Testis (tissue), 3 donors: ENCODE results near the gene KCNA2. TPM values are rescaled to one million over a fixed set of nuclear protein-coding genes. Genes with fewer than 3 reads are reported as not detected.

ENCODE experiments used
- DNase-seq: peaks from one replicate; pipeline ENCODE4 v3.0.0-alpha.2; 2019
- H3K27ac ChIP-seq, 2 donors: fragments of 200-600 bp; sonication (generic); one replicate each; pipeline ENCODE4 v1.5.1; 2019
- H3K27me3 ChIP-seq: fragments of 200-600 bp; sonication (generic); one replicate; pipeline ENCODE4 v1.5.1; 2019
- H3K36me3 ChIP-seq: fragments of 200-600 bp; sonication (generic); one replicate; pipeline ENCODE4 v1.5.1; 2017; ENCODE audit warnings: low read depth; ENCODE audit errors: missing control alignments
- H3K4me1 ChIP-seq: fragments of 200-600 bp; sonication (generic); one replicate; pipeline ENCODE4 v1.5.1; 2019
- H3K4me3 ChIP-seq, 2 donors: fragments of 200-600 bp; sonication (generic); one replicate each; pipeline ENCODE4 v1.5.1; 2017 to 2019
- H3K9me3 ChIP-seq: fragments of 200-600 bp; sonication (generic); one replicate; pipeline ENCODE4 v1.5.1; 2017
- POLR2A ChIP-seq: fragments of 450-650 bp; IDR thresholded peaks from one replicate; pipeline ENCODE4 v1.6.1; 2017; ENCODE audit warnings: antibody characterized with exemption, mild to moderate bottlenecking, moderate library complexity
- WGBS, 2 donors: methylation state at CpG; one replicate each; pipeline ENCODE4 v1.1.5; 2018; 5-methylcytosine and 5-hydroxymethylcytosine counted together
- intact Hi-C: fragments of 100-400 bp; cut with DNase I; formaldehyde crosslinking; loops from one replicate; pipeline ENCODE4 v1.15.1; 2023; ENCODE audit warnings: low total_unique reads
- polyA plus RNA-seq: library from polyadenylated mRNA; stranded (reverse); fragments of 350-450 nt; fragmentation: Illumina TruSeq; extraction: RNeasy Lipid Tissue Mini Kit (QIAGEN cat#74804); gene quantifications from one replicate; pipeline ENCODE4 v1.2.3, GENCODE V29; 2014; ENCODE audit warnings: low read depth, low replicate concordance; ENCODE audit not compliant: insufficient read depth
- total RNA-seq, 2 donors: library from RNA; depleted of rRNA; stranded (reverse); fragments of >200 nt; gene quantifications; one replicate each; pipeline ENCODE4 v1.2.3, GENCODE V29; 2016
- TF ChIP-seq, protein P1 (sequence below), 3 experiments: fragments of 450-650 bp in 2 of 3; fragments of 200-600 bp in 1 of 3; sonication (generic) in 1 of 3; IDR thresholded peaks; one replicate each; pipeline ENCODE4 v1.5.1; 2016 to 2019; ENCODE audit warnings: antibody characterized with exemption in 3 of 3, mild to moderate bottlenecking in 2 of 3, moderate library complexity in 1 of 3

Gene KCNA2
- total and polyA plus RNA-seq, 3 donors from 2014 or later, result 3.7 to 6.1 (median 6.1) TPM

DNA sequence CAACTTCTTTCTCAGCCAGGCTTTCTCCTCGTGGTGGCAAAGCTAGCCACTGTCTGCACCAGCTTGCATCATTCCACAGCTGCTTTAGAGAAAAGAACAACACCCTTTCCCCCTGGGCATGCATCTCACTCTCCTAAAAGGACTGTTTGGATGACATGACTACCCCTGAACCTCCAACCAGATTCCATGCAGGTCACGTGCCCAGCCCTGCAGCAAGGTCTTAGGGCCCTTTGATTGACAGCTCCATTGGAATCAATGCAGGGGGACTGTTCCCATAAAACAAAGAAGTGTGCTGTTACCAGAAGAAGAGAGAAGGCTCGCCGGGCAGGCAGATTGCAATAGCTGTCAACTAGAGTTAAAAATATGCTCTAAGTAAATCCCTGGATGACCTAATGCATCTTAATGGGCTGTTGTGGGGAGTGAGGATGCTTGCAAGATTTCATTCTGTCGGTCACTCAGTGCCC lies 24.4 kb downstream of the KCNA2 start:
- no peaks in the 10 kb centered on the region for H3K4me1 ChIP-seq
- no peaks in the 10 kb centered on the region for H3K27me3 ChIP-seq
- no peaks in the 10 kb centered on the region for H3K36me3 ChIP-seq
- no peak overlapping the region for H3K4me3 ChIP-seq
- intact Hi-C loops, result no loop called here
- 45 to 70% methylated on average over 5 of the region's 5 CpGs for WGBS, 2 donors
- DNase-seq, result no peak
- no peak overlapping the region for H3K27ac ChIP-seq
- no peaks in the 10 kb centered on the region for H3K9me3 ChIP-seq
- TF ChIP-seq, protein P1, sequence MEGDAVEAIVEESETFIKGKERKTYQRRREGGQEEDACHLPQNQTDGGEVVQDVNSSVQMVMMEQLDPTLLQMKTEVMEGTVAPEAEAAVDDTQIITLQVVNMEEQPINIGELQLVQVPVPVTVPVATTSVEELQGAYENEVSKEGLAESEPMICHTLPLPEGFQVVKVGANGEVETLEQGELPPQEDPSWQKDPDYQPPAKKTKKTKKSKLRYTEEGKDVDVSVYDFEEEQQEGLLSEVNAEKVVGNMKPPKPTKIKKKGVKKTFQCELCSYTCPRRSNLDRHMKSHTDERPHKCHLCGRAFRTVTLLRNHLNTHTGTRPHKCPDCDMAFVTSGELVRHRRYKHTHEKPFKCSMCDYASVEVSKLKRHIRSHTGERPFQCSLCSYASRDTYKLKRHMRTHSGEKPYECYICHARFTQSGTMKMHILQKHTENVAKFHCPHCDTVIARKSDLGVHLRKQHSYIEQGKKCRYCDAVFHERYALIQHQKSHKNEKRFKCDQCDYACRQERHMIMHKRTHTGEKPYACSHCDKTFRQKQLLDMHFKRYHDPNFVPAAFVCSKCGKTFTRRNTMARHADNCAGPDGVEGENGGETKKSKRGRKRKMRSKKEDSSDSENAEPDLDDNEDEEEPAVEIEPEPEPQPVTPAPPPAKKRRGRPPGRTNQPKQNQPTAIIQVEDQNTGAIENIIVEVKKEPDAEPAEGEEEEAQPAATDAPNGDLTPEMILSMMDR (IDR thresholded peaks at IDR 0.05), result no peak
- TF ChIP-seq POLR2A, result no peak

DNA sequence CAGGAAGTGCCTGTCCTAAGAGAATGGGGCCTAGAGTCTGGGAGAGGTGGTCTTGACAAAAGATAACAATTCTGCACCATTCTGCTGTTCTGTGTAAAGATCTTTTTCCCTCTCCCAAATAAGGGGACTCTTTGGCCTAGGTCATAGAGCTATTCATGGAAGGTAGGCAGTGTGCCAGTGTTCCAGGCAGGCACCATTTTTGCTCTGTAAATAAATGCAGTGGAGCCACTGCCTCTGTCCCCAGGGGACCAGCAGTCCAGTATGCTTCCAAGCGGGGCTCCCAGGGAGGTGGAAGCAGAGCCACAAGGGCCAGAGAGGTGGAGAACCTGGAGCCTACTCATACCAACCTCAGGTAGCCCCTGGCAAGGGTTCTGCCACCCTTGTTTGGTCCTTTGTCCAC lies 25.9 kb downstream of the KCNA2 start:
- DNase-seq, result no peak
- Histone ChIP-seq H3K4me1 (no peaks in the 10 kb centered on the region), H3K27me3 (no peaks in the 10 kb centered on the region), H3K4me3 (no peak overlapping the region), H3K36me3 (no peaks in the 10 kb centered on the region), H3K9me3 (no peaks in the 10 kb centered on the region), H3K27ac (no peak overlapping the region)
- TF ChIP-seq, protein P1 (IDR thresholded peaks at IDR 0.05), result no peak
- no peak for TF ChIP-seq POLR2A
- intact Hi-C loops, result no loop called here
- WGBS, 2 donors, result 83 to 88% methylated on average over 1 of the region's 1 CpG

DNA sequence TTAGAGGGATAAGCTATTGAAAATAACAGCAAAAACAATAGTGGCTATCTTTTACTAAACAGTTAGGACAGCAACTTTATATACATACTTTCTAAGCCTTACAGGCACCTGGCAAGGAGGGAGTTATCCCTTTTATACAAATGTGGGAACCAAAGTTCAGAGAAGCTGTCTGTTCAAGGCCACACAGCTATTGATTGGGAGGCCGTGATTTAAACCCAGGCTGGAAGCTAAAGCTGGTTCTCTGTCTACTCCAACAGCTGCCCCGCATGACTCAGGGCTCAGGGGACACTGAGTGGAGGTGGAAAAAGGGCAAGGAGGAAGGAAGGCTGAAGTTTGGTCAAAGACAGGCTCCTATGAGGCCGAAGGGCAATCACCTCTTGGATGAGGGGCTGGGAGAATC lies 26.7 kb downstream of the KCNA2 start:
- no peak overlapping the region for H3K4me3 ChIP-seq
- no peak for DNase-seq
- intact Hi-C loops, result no loop called here
- no peak for TF ChIP-seq POLR2A
- TF ChIP-seq, protein P1 (IDR thresholded peaks at IDR 0.05), result no peak
- WGBS, 2 donors, result 69 to 83% methylated on average over 3 of the region's 3 CpGs
- H3K4me1 ChIP-seq, result no peaks in the 10 kb centered on the region
- H3K27ac ChIP-seq, result no peak overlapping the region
- no peaks in the 10 kb centered on the region for H3K27me3 ChIP-seq
- H3K36me3 ChIP-seq, result no peaks in the 10 kb centered on the region
- H3K9me3 ChIP-seq, result no peaks in the 10 kb centered on the region

DNA sequence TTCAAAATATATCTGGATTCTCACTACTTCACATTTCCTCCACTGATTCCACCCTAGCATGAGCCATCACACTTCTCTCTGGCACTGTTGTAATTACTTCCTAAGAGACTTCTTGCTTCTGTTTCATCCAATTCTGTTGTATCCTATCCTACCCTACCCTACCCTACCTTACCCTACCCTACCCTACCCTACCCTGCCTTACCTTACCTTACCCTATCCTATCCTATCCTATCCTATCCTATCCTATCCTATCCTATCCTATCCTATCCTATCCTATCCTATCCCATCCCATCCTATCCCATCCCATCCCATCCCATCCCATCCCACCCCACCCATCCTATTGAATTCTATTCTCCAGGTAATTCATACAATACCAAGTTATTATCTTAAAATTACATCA lies 29.7 kb downstream of the KCNA2 start:
- Histone ChIP-seq H3K27me3 (no peaks in the 10 kb centered on the region), H3K4me3 (no peak overlapping the region), H3K9me3 (no peaks in the 10 kb centered on the region), H3K36me3 (no peaks in the 10 kb centered on the region), H3K27ac (no peak overlapping the region), H3K4me1 (no peaks in the 10 kb centered on the region)
- intact Hi-C loops, result no loop called here
- TF ChIP-seq, protein P1 (IDR thresholded peaks at IDR 0.05), result no peak
- no peak for TF ChIP-seq POLR2A
- DNase-seq, result no peak

DNA sequence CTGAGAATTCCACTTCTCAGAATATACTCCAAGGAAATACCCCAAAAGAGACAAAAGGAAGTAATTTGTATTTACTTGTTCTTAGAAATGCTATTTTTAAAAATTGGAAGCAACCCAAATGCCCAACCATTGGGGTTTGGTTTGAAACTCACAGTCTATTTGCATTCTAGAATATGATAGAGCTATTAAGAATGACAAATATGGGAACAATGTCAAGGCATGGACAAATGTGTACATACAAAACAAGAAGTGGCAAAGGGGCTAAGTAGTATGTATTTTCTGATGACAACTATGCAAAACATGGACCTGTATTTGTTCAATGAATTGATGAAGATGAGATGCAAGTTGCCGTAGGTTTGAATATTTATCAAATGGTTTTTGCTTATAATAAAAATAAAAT lies 32.8 kb downstream of the KCNA2 start:
- TF ChIP-seq POLR2A, result no peak
- intact Hi-C loops, result no loop called here

More for the DNA sequence above, 32.8 kb downstream of the KCNA2 start:
- H3K27ac ChIP-seq, result no peak overlapping the region
- WGBS, 2 donors, result 94 to 98% methylated on average over 1 of the region's 1 CpG
- no peak overlapping the region for H3K4me3 ChIP-seq
- H3K9me3 ChIP-seq, result no peaks in the 10 kb centered on the region
- H3K27me3 ChIP-seq, result no peaks in the 10 kb centered on the region
- H3K4me1 ChIP-seq, result no peaks in the 10 kb centered on the region
- no peak for DNase-seq
- no peaks in the 10 kb centered on the region for H3K36me3 ChIP-seq
